Keratinocyte (primary cell): ENCODE results near the gene CSNK2A2.

ENCODE experiments used
- EZH2 ChIP-seq: IDR thresholded peaks from one replicate; pipeline ENCODE4 v1.6.1; 2012; ENCODE audit warnings: inconsistent platforms, mild to moderate bottlenecking, low read length, moderate library complexity
- TF ChIP-seq, protein P1 (sequence below), 3 experiments: IDR thresholded peaks in 1 of 3; conservative IDR thresholded peaks in 1 of 3; optimal IDR thresholded peaks in 1 of 3; 2 replicates in 2 of 3; 3 replicates in 1 of 3; pipeline versions ENCODE3 to v1.5.1; 2011; ENCODE audit warnings: low read length in 3 of 3, mild to moderate bottlenecking in 3 of 3, moderate library complexity in 2 of 3, control low read depth in 1 of 3, inconsistent platforms in 1 of 3; ENCODE audit not compliant: insufficient read depth in 2 of 3; ENCODE audit errors: extremely low read depth in 1 of 3

DNA sequence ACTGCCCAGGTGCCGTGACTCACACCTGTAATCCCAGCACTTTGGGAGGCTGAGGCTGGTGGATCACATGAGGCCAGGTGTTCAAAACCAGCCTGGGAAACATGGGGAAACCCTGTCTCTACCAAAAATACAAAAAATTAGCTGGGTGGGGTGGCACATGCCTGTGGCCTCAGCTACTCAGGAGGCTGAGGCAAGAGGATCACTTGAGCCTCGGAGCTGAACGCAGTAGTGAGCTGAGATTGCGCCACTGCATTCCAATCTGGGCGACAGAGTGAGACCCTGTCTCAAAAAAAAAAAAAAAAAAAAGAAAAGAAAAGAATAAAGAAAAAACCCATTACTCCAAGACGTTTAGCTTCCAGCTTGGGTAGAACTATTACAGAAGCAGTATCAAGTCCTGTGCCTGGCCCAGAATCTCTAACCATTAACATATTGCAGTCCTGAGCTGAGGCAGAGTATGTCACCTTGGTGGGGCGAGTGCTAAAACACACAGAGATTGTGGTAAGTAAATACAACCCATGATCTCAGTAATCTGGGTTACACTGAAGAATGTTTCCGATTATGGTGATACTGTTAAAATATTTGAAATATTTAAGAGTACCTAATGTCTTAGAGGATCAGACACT, 45.5 kb downstream of the CSNK2A2 start:
- TF ChIP-seq, protein P1, sequence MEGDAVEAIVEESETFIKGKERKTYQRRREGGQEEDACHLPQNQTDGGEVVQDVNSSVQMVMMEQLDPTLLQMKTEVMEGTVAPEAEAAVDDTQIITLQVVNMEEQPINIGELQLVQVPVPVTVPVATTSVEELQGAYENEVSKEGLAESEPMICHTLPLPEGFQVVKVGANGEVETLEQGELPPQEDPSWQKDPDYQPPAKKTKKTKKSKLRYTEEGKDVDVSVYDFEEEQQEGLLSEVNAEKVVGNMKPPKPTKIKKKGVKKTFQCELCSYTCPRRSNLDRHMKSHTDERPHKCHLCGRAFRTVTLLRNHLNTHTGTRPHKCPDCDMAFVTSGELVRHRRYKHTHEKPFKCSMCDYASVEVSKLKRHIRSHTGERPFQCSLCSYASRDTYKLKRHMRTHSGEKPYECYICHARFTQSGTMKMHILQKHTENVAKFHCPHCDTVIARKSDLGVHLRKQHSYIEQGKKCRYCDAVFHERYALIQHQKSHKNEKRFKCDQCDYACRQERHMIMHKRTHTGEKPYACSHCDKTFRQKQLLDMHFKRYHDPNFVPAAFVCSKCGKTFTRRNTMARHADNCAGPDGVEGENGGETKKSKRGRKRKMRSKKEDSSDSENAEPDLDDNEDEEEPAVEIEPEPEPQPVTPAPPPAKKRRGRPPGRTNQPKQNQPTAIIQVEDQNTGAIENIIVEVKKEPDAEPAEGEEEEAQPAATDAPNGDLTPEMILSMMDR (optimal IDR thresholded peaks at IDR 0.05 in 1 of 3, IDR thresholded peaks at IDR 0.05 in 1 of 3, conservative IDR thresholded peaks at IDR 0.05 in 1 of 3; ENCODE audit: extremely low read depth in 1 of 3, insufficient read depth in 2 of 3, low read length in 3 of 3): no peak
- TF ChIP-seq EZH2: no peak
